Measurements from ENCODE around the gene ADK. TPM values are rescaled to one million over a fixed set of nuclear protein-coding genes. Genes with fewer than 3 reads are reported as not detected.

Gene ADK
- total RNA-seq, 1 experiment from 2014 or later: 26.8 TPM

- H2BK20ac ChIP-seq (ENCODE audit: low read depth, low read length, poor library complexity, severe bottlenecking): no peak overlapping the region
- H3K4me2 ChIP-seq (ENCODE audit: insufficient read depth, insufficient read length, low read length): no peak overlapping the region
- WGBS (ENCODE audit: extremely low coverage, insufficient read length, low lambda C conversion rate): no CpG with 5 or more reads among the region's 3 CpGs
- Mint-ChIP-seq H3K27ac (no peak overlapping the region), H3K4me1 (no peaks in the 10 kb centered on the region), H3K27me3 (ENCODE audit: low read depth) (no peaks in the 10 kb centered on the region), H3K9me3 (no peaks in the 10 kb centered on the region; a peak in 2 of 5 replicates), H3K4me3 (no peak overlapping the region), H3K36me3 (ENCODE audit: insufficient read depth in 1 of 3, low read depth in 3 of 3) (no peaks in the 10 kb centered on the region; a peak in 1 of 7 replicates)
- H2BK15ac ChIP-seq (ENCODE audit: low read depth, low read length): no peak overlapping the region
- no peak overlapping the region for H2AFZ ChIP-seq (ENCODE audit: low read length)
- H3K9ac ChIP-seq (ENCODE audit: extremely low read depth, insufficient read length, low read length): no peak overlapping the region
- H4K91ac ChIP-seq (ENCODE audit: insufficient read length, low read depth, low read length): no peak overlapping the region
- H3K79me1 ChIP-seq (ENCODE audit: insufficient read depth, low read depth, low read length, poor library complexity, severe bottlenecking): no peaks in the 10 kb centered on the region
- no peak overlapping the region for H4K8ac ChIP-seq (replicated peaks; ENCODE audit: insufficient read length, low read depth, low read length)
- H3K79me2 ChIP-seq (ENCODE audit: insufficient read depth, low read length): no peaks in the 10 kb centered on the region
- no peaks in the 10 kb centered on the region for H3K23me2 ChIP-seq (ENCODE audit: insufficient read length, low read depth, low read length, poor library complexity, severe bottlenecking)
- DNase-seq: no peak
- no peak overlapping the region for H3K27ac ChIP-seq (ENCODE audit: insufficient read length, low read depth, low read length)
- H4K20me1 ChIP-seq (ENCODE audit: control insufficient read depth, insufficient read depth, insufficient read length): no peaks in the 10 kb centered on the region
- H3K27me3 ChIP-seq (ENCODE audit: insufficient read depth, low read length): no peaks in the 10 kb centered on the region
- H3K4ac ChIP-seq (ENCODE audit: low read depth, low read length): no peak overlapping the region
- H3T11ph ChIP-seq (ENCODE audit: low read length): no peak overlapping the region
- no peaks in the 10 kb centered on the region for H3K4me1 ChIP-seq (ENCODE audit: insufficient read depth, low read length)
- no peak overlapping the region for H3K18ac ChIP-seq (ENCODE audit: insufficient read length, low read depth, low read length)
- TF ChIP-seq, protein P1, sequence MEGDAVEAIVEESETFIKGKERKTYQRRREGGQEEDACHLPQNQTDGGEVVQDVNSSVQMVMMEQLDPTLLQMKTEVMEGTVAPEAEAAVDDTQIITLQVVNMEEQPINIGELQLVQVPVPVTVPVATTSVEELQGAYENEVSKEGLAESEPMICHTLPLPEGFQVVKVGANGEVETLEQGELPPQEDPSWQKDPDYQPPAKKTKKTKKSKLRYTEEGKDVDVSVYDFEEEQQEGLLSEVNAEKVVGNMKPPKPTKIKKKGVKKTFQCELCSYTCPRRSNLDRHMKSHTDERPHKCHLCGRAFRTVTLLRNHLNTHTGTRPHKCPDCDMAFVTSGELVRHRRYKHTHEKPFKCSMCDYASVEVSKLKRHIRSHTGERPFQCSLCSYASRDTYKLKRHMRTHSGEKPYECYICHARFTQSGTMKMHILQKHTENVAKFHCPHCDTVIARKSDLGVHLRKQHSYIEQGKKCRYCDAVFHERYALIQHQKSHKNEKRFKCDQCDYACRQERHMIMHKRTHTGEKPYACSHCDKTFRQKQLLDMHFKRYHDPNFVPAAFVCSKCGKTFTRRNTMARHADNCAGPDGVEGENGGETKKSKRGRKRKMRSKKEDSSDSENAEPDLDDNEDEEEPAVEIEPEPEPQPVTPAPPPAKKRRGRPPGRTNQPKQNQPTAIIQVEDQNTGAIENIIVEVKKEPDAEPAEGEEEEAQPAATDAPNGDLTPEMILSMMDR (conservative IDR thresholded peaks at IDR 0.05): no peak
- no peak overlapping the region for H4K5ac ChIP-seq (ENCODE audit: insufficient read length, low read depth, low read length)
- no peak overlapping the region for H2AK5ac ChIP-seq (ENCODE audit: insufficient read length, low read length)
- no peaks in the 10 kb centered on the region for H3K9me3 ChIP-seq (ENCODE audit: control insufficient read depth, low read depth, low read length)
- H2BK12ac ChIP-seq (ENCODE audit: insufficient read length, low read depth, low read length): no peak overlapping the region
- no peak overlapping the region for H2BK5ac ChIP-seq (ENCODE audit: insufficient read length, low read length)
- H3K23ac ChIP-seq (ENCODE audit: insufficient read length, low read depth, low read length): no peak overlapping the region
- H3K14ac ChIP-seq (ENCODE audit: insufficient read depth, low read length): no peak overlapping the region
- no peak overlapping the region for H2BK120ac ChIP-seq (ENCODE audit: low read depth, low read length, poor library complexity, severe bottlenecking)
- no peak overlapping the region for H3K56ac ChIP-seq (ENCODE audit: insufficient read length, low read depth, low read length)
Measured at GRCh38 chr10:74704629-74705357, 553.8 kb downstream of the ADK start.
